Upper lobe of right lung (tissue), 1 donor: ENCODE measurements around the gene EIF4G1. TPM values are rescaled to one million over a fixed set of nuclear protein-coding genes. Genes with fewer than 3 reads are reported as not detected.
A peak's percentile ranks its signal among the peaks of the same experiment; 100 is the strongest.

ENCODE experiments used
- ATAC-seq: fragments of 200-7000 bp; cut with Tn5 transposase; one replicate; pipeline ENCODE4 v1.9.1; 2020; ENCODE audit warnings: mild to moderate bottlenecking, moderate library complexity
- DNase-seq: peaks from one replicate; pipeline ENCODE4 v3.0.0-alpha.2; 2020
- H3K27ac ChIP-seq: fragments of 200-600 bp; one replicate; pipeline ENCODE4 v1.8.0; 2022
- H3K27me3 ChIP-seq: fragments of 200-600 bp; one replicate; pipeline ENCODE4 v1.8.0; 2022; ENCODE audit warnings: mild to moderate bottlenecking
- H3K36me3 ChIP-seq: fragments of 200-600 bp; one replicate; pipeline ENCODE4 v1.8.0; 2022
- H3K4me1 ChIP-seq: fragments of 200-600 bp; one replicate; pipeline ENCODE4 v1.8.0; 2022
- H3K4me3 ChIP-seq: fragments of 200-600 bp; one replicate; pipeline ENCODE4 v1.8.0; 2022; ENCODE audit warnings: mild to moderate bottlenecking
- H3K9me3 ChIP-seq: fragments of 200-600 bp; one replicate; pipeline ENCODE4 v1.8.0; 2022
- CTCF ChIP-seq: fragments of 200-600 bp; IDR thresholded peaks from one replicate; pipeline ENCODE4 v1.8.0; 2022; ENCODE audit warnings: antibody characterized with exemption
- intact Hi-C: fragments of 100-400 bp; cut with DNase I; formaldehyde crosslinking; loops from one replicate; pipeline ENCODE4 v1.11.0; 2022
- total RNA-seq: library from RNA; stranded (reverse); fragmentation: NEBNext Ultra II Directional; extraction: Animal tissue kit (Norgen Biotek cat#: 25700); gene quantifications from one replicate; pipeline ENCODE4 v1.2.1, GENCODE V29; 2021
- donor health status: DM: no; HTN: yes; CAD: no; lungs with severe emphysema.

Gene EIF4G1
- total RNA-seq, 1 donor from 2014 or later, result 295 TPM

- Histone ChIP-seq H3K4me3 (no peak overlapping the region), H3K27ac (no peak overlapping the region), H3K9me3 (no peaks in the 10 kb centered on the region), H3K4me1 (peaks cover 13% of the 10 kb centered on the region), H3K27me3 (no peaks in the 10 kb centered on the region), H3K36me3 (no peaks in the 10 kb centered on the region)
- intact Hi-C loops, result no loop called here
- DNase-seq (no peak), ATAC-seq (no peak)
- no peak for TF ChIP-seq CTCF
These were observed 44.5 kb downstream of the EIF4G1 start for GRCh38 chr3:184358921-184359350.

- Histone ChIP-seq H3K27ac (no peak overlapping the region), H3K4me1 (peaks cover 20% of the 10 kb centered on the region), H3K27me3 (no peaks in the 10 kb centered on the region), H3K4me3 (no peak overlapping the region), H3K36me3 (no peaks in the 10 kb centered on the region), H3K9me3 (no peaks in the 10 kb centered on the region)
- no peak for DNase-seq
- TF ChIP-seq CTCF, result no peak
- no peak for ATAC-seq
- intact Hi-C loops, result no loop called here
These were observed 45.2 kb downstream of the EIF4G1 start for GRCh38 chr3:184359610-184360009.

- TF ChIP-seq CTCF, result no peak
- H3K36me3 ChIP-seq, result peaks cover 5% of the 10 kb centered on the region
- no peak overlapping the region for H3K27ac ChIP-seq
- intact Hi-C loops, result no loop called here
- DNase-seq (no peak), ATAC-seq (no peak)
- H3K27me3 ChIP-seq, result no peaks in the 10 kb centered on the region
- peak overlapping the region; percentile 93 for H3K4me3 ChIP-seq
- no peaks in the 10 kb centered on the region for H3K9me3 ChIP-seq
- H3K4me1 ChIP-seq, result peaks cover 21% of the 10 kb centered on the region
These were observed 45.9 kb downstream of the EIF4G1 start for GRCh38 chr3:184360070-184360928.

- H3K4me1 ChIP-seq, result peaks cover 21% of the 10 kb centered on the region
- ATAC-seq, result no peak
- H3K36me3 ChIP-seq, result peaks cover 9% of the 10 kb centered on the region
- intact Hi-C loops, result no loop called here
- H3K4me3 ChIP-seq, result peak overlapping the region; percentile 93
- DNase-seq, result no peak
- no peaks in the 10 kb centered on the region for H3K27me3 ChIP-seq
- H3K9me3 ChIP-seq, result no peaks in the 10 kb centered on the region
- peak overlapping the region; percentile 100 for H3K27ac ChIP-seq
- TF ChIP-seq CTCF, result no peak
These were observed 46.6 kb downstream of the EIF4G1 start for GRCh38 chr3:184360929-184361531.

- H3K27me3 ChIP-seq, result no peaks in the 10 kb centered on the region
- intact Hi-C loops, result no loop called here
- peak; percentile 71 for ATAC-seq
- H3K4me3 ChIP-seq, result peak within 1 kb of the TSS; percentile 93
- peak; percentile 83 for DNase-seq
- TF ChIP-seq CTCF, result no peak
- H3K36me3 ChIP-seq, result peaks cover 14% of the 10 kb centered on the region
- no peaks in the 10 kb centered on the region for H3K9me3 ChIP-seq
- H3K4me1 ChIP-seq, result peaks cover 21% of the 10 kb centered on the region
- peak within 1 kb of the TSS; percentile 100 for H3K27ac ChIP-seq
These were observed 47.1 kb downstream of the EIF4G1 start, which contains the start of the genes CLCN2 and POLR2H for GRCh38 chr3:184361532-184361931. Gene CLCN2, minus strand, starts transcription at chr3:184361605. Its CDS starts 126 bp downstream, at chr3:184361479. Gene POLR2H, plus strand, starts transcription at chr3:184361710. Its CDS starts 1,783 bp downstream, at chr3:184363493.
